Ishikawa (cell line): ENCODE results near the gene ZP1.

Experiments
- CEBPB ChIP-seq: IDR thresholded peaks from 2 replicates; pipeline ENCODE4 v1.6.1; 2012
- CREB1 ChIP-seq: IDR thresholded peaks from 2 replicates; pipeline ENCODE4 v1.6.1; 2012; ENCODE audit warnings: low read depth
- EGR1 ChIP-seq: IDR thresholded peaks from 2 replicates; pipeline ENCODE4 v1.6.1; 2012
- EP300 ChIP-seq: IDR thresholded peaks from 2 replicates; pipeline ENCODE4 v1.6.1; 2012; ENCODE audit warnings: borderline replicate concordance
- FOXM1 ChIP-seq: IDR thresholded peaks from 2 replicates; pipeline ENCODE4 v1.6.1; 2012; ENCODE audit warnings: low read depth, borderline replicate concordance
- MAX ChIP-seq: IDR thresholded peaks from 2 replicates; pipeline ENCODE4 v1.6.1; 2012
- NFIC ChIP-seq: IDR thresholded peaks from 2 replicates; pipeline ENCODE4 v1.6.1; 2012
- RAD21 ChIP-seq: IDR thresholded peaks from 2 replicates; pipeline ENCODE4 v1.6.1; 2012; ENCODE audit warnings: low read depth
- REST ChIP-seq: IDR thresholded peaks from 2 replicates; pipeline ENCODE4 v1.6.1; 2012; ENCODE audit warnings: low read depth, mild to moderate bottlenecking
- TAF1 ChIP-seq: IDR thresholded peaks from 2 replicates; pipeline ENCODE4 v1.6.1; 2012; ENCODE audit warnings: low read depth, mild to moderate bottlenecking
- TCF12 ChIP-seq: IDR thresholded peaks from 2 replicates; pipeline ENCODE4 v1.6.1; 2012; ENCODE audit warnings: low read depth
- TEAD4 ChIP-seq: IDR thresholded peaks from 2 replicates; pipeline ENCODE4 v1.6.1; 2012
- USF1 ChIP-seq: IDR thresholded peaks from 2 replicates; pipeline ENCODE4 v1.6.1; 2012
- YY1 ChIP-seq: IDR thresholded peaks from 2 replicates; pipeline ENCODE4 v1.6.1; 2012; ENCODE audit warnings: low read depth
- ZBTB7A ChIP-seq: IDR thresholded peaks from 2 replicates; pipeline ENCODE4 v1.6.1; 2012; ENCODE audit warnings: low read depth

Gene ZP1

GRCh38 chr11:60852117-60852981, 15.0 kb upstream of the ZP1 start:
- TF ChIP-seq CEBPB = no peak
- no peak for TF ChIP-seq TCF12
- no peak for TF ChIP-seq RAD21
- no peak for TF ChIP-seq TAF1
- TF ChIP-seq CREB1 = no peak
- no peak for TF ChIP-seq TEAD4
- TF ChIP-seq YY1 = no peak
- no peak for TF ChIP-seq EGR1
- no peak for TF ChIP-seq REST
- no peak for TF ChIP-seq EP300
- no peak for TF ChIP-seq MAX

GRCh38 chr11:60852982-60853950, 14.1 kb upstream of the ZP1 start:
- TF ChIP-seq CREB1 (no peak), TCF12 (no peak), TAF1 (no peak), ZBTB7A (no peak), CEBPB (no peak), TEAD4 (no peak), FOXM1 (no peak), EP300 (no peak)

GRCh38 chr11:60854140-60854846, 13.0 kb upstream of the ZP1 start:
- TF ChIP-seq CEBPB = no peak
- TF ChIP-seq EP300 = no peak
- TF ChIP-seq TEAD4 = no peak
- TF ChIP-seq REST = no peak
- TF ChIP-seq EGR1 = no peak
- TF ChIP-seq YY1 = no peak
- TF ChIP-seq TAF1 = no peak
- TF ChIP-seq CREB1 = no peak
- TF ChIP-seq MAX = no peak
- no peak for TF ChIP-seq USF1
- TF ChIP-seq TCF12 = no peak
- no peak for TF ChIP-seq ZBTB7A
- no peak for TF ChIP-seq FOXM1
- TF ChIP-seq NFIC = no peak
- TF ChIP-seq RAD21 = no peak

GRCh38 chr11:60854847-60855725, 12.3 kb upstream of the ZP1 start:
- TF ChIP-seq ZBTB7A (no peak), TCF12 (no peak), TEAD4 (no peak), RAD21 (no peak), YY1 (no peak), MAX (no peak), REST (no peak), EP300 (no peak), FOXM1 (no peak), USF1 (no peak)
